ENCODE measurements around the gene GORASP1. TPM values are rescaled to one million over a fixed set of nuclear protein-coding genes. Genes with fewer than 3 reads are reported as not detected.

The GORASP1 gene
- 10 to 100 TPM; 30.5 to 60.0 (median 42.4) TPM for polyA plus RNA-seq
- long read RNA-seq, donor 1: 0 reads
- long read RNA-seq, donor 2, partial matches to known transcripts: 0 of 2 reads
- long read RNA-seq, donor 2, other reads (novel, unspliced or antisense): 0 of 2 reads
- long read RNA-seq, donor 3, partial matches to known transcripts: 0 of 3 reads
- long read RNA-seq, donor 3, other reads (novel, unspliced or antisense): 0 of 3 reads
- long read RNA-seq, donor 4: 0 reads
- long read RNA-seq, donor 5, partial matches to known transcripts: 0 of 5 reads
- long read RNA-seq, donor 5, other reads (novel, unspliced or antisense): 0 of 5 reads
- long read RNA-seq, donor 6, partial matches to known transcripts: 0 of 2 reads
- long read RNA-seq, donor 6, other reads (novel, unspliced or antisense): 0 of 2 reads
- long read RNA-seq, donor 7: 0 reads
- long read RNA-seq, donor 8: 0 reads
- long read RNA-seq, donor 9: 0 reads
- long read RNA-seq, donor 10, partial matches to known transcripts: 0 of 3 reads
- long read RNA-seq, donor 10, other reads (novel, unspliced or antisense): 0 of 3 reads

DNA sequence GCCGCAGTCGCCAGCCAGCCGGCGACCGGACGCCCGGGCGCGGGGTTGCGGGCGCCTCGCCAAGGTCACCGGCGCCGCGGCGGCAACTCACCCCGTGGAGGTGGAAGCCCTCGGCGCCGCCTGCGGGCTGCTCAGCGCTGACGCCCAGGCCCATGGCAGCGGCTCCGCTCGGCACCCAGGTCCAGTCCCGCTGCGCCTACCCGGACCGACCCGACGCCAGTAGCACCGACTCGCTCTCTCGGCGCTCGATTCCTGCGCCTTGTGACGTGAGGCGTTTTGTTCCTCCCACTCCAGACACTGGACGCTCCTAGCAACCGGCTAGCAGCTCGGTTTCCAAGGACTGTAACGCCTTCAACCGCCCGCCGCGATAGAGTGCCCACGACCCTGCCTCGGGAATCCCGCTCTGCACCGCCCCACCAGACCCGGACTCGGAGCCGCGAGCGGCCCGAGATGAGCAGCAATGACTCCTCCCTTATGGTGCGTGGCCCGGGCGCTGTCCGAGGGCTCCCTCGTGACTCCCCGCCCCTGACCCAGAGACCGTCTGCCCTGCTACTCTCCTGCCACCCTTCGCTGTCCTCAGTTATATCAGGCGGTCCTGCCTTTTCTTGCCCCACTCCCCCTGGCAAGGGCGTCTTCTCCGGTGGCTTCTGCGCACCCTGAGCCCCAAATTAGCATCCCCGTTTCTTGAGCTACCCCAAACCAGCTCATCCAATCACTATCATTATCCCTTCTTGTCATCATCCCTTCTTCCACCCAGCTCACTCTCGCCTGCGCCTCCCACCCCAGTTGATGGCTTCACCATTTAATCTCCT, at the start of gene GORASP1, which contains the start of gene TTC21A:
GORASP1 (minus strand) TSS at position 240 of the 812 bp plus-strand sequence; CDS start at position 154, 86 bp downstream.
TTC21A (plus strand) TSS at position 293 of the 812 bp plus-strand sequence; CDS start at position 451, 158 bp downstream.
- FAIRE-seq: no peak
- Histone ChIP-seq H3K9me3 (ENCODE audit: control insufficient read depth in 2 of 2, insufficient read depth in 1 of 2, low read depth in 1 of 2, low read length in 1 of 2) (no peaks in the 10 kb centered on the region), H3K27ac (ENCODE audit: low read depth in 1 of 3, low read length in 2 of 3) (peak within 1 kb of the TSS; percentile 80 to 92 (median 88)), H3K27me3 (ENCODE audit: control insufficient read depth in 3 of 3, insufficient read depth in 3 of 3, low read length in 3 of 3) (no peaks in the 10 kb centered on the region), H3K36me3 (ENCODE audit: control insufficient read depth in 3 of 3, insufficient read depth in 2 of 3, low read depth in 1 of 3, low read length in 3 of 3) (peaks cover 0 to 42% (median 0%) of the 10 kb centered on the region in 3 donors), H3K4me3 (ENCODE audit: low read depth in 1 of 3, low read length in 3 of 3) (peak within 1 kb of the TSS; percentile 80 to 98 (median 87)), H3K4me1 (ENCODE audit: control insufficient read depth in 3 of 3, insufficient read depth in 2 of 3, low read depth in 1 of 3, low read length in 2 of 3) (peaks cover 4 to 10% (median 6%) of the 10 kb centered on the region in 3 donors)
- peak; percentile 90 to 95 for DNase-seq
- 1% methylated on average over 63 to 74 of the region's 74 CpGs for WGBS, 3 donors

DNA sequence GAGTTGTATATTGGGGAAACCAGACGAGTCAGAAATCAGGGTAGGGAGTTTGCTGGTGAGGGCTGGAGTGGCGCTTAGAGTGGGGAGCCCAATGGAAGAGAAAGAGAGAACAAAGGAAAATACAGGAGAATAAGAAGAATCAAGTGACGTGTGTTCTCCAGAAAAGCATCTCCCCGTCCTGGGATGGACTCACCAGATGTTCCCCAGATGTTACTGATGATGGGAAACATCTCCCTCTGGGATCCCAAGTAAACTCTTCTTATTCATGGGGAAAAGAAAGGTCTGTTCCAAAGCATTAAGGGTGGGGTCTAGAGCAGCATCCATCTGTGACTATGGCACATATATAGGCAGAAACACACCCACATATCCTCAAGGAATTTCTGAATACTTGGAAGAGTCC, 49.0 kb upstream of the GORASP1 start:
- Histone ChIP-seq H3K4me3 (ENCODE audit: low read depth in 1 of 3, low read length in 3 of 3) (no peak overlapping the region), H3K4me1 (ENCODE audit: control insufficient read depth in 3 of 3, insufficient read depth in 2 of 3, low read depth in 1 of 3, low read length in 2 of 3) (peaks cover 5 to 39% (median 9%) of the 10 kb centered on the region in 3 donors), H3K9me3 (ENCODE audit: control insufficient read depth in 2 of 2, insufficient read depth in 1 of 2, low read depth in 1 of 2, low read length in 1 of 2) (no peaks in the 10 kb centered on the region), H3K36me3 (ENCODE audit: control insufficient read depth in 3 of 3, insufficient read depth in 2 of 3, low read depth in 1 of 3, low read length in 3 of 3) (no peaks in the 10 kb centered on the region), H3K27me3 (ENCODE audit: control insufficient read depth in 3 of 3, insufficient read depth in 3 of 3, low read length in 3 of 3) (no peaks in the 10 kb centered on the region), H3K27ac (ENCODE audit: low read depth in 1 of 3, low read length in 2 of 3) (peak overlapping the region in 2 of 3 donors; percentile 75)
- FAIRE-seq (no peak), DNase-seq (no peak)
- WGBS, 3 donors: 80 to 88% (median 87%) methylated on average over 4 of the region's 4 CpGs

DNA sequence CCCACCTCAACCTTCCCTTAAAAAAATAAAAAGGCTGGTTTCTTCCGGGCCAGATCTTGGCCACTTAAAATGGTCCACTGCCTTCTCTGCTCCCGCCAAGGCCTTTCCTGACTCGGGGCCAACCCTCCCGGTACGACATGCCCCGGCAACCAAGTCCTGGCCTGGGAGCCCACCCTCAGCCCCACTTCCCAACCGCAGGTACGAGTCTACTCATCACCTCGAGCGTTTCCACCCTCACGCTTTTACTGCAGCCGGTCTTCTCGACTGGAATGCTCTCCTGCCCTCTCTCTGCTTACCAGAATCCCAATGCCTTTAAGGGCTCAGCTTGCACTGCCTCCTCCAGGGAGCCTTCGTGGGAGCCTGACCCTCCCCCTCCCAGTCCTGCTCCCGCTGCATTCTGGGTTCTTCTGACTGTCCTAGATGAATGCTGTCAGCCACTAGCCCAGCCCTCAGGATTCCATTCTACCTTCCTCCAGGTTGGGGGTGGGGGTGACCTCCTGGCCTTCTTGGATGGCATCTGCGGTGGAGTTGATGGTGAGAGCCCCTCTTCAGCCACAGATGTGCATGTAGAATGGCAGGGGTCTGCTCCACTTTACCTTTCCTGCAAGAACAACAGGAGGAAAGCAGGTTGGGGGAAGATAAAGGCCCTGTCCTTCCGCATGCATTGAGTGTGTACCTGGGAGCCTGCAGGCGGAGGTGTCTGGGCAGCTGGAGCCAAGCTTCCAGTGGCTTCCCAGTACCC, 47.0 kb upstream of the GORASP1 start:
- no peak for FAIRE-seq
- Histone ChIP-seq H3K36me3 (ENCODE audit: control insufficient read depth in 3 of 3, insufficient read depth in 2 of 3, low read depth in 1 of 3, low read length in 3 of 3) (no peaks in the 10 kb centered on the region), H3K27ac (ENCODE audit: low read depth in 1 of 3, low read length in 2 of 3) (peak overlapping the region; percentile 35 to 91 (median 75)), H3K4me3 (ENCODE audit: low read depth in 1 of 3, low read length in 3 of 3) (peak overlapping the region in 1 of 3 donors; percentile 42), H3K4me1 (ENCODE audit: control insufficient read depth in 3 of 3, insufficient read depth in 2 of 3, low read depth in 1 of 3, low read length in 2 of 3) (peaks cover 15 to 59% (median 20%) of the 10 kb centered on the region in 3 donors), H3K9me3 (ENCODE audit: control insufficient read depth in 2 of 2, insufficient read depth in 1 of 2, low read depth in 1 of 2, low read length in 1 of 2) (no peaks in the 10 kb centered on the region), H3K27me3 (ENCODE audit: control insufficient read depth in 3 of 3, insufficient read depth in 3 of 3, low read length in 3 of 3) (no peaks in the 10 kb centered on the region)
- DNase-seq: peak in 1 of 2 donors; percentile 56
- 50 to 65% (median 56%) methylated on average over 18 of the region's 18 CpGs for WGBS, 3 donors

DNA sequence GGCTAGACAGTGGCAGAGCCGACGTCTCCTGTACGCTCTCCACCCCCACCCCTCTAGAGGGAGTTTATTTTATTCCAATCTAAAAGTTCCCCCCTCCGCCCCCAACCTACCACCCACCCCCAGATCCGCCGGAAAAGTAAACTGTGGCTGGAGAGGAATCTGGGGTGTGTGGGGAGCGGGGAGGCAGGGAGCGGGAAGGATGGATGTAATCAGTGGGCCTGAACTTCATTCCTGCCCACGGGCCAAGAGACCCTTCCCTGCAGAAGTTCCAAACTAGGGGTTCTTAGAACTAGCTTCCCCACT, 46.5 kb upstream of the GORASP1 start:
- DNase-seq: no peak
- Histone ChIP-seq H3K27ac (ENCODE audit: low read depth in 1 of 3, low read length in 2 of 3) (peak overlapping the region; percentile 73 to 91 (median 75)), H3K27me3 (ENCODE audit: control insufficient read depth in 3 of 3, insufficient read depth in 3 of 3, low read length in 3 of 3) (no peaks in the 10 kb centered on the region), H3K9me3 (ENCODE audit: control insufficient read depth in 2 of 2, insufficient read depth in 1 of 2, low read depth in 1 of 2, low read length in 1 of 2) (no peaks in the 10 kb centered on the region), H3K4me1 (ENCODE audit: control insufficient read depth in 3 of 3, insufficient read depth in 2 of 3, low read depth in 1 of 3, low read length in 2 of 3) (peaks cover 19 to 61% (median 20%) of the 10 kb centered on the region in 3 donors), H3K4me3 (ENCODE audit: low read depth in 1 of 3, low read length in 3 of 3) (peak overlapping the region; percentile 42 to 88 (median 47)), H3K36me3 (ENCODE audit: control insufficient read depth in 3 of 3, insufficient read depth in 2 of 3, low read depth in 1 of 3, low read length in 3 of 3) (no peaks in the 10 kb centered on the region)
- WGBS, 3 donors: 30 to 42% (median 37%) methylated on average over 9 of the region's 9 CpGs
- FAIRE-seq: no peak

DNA sequence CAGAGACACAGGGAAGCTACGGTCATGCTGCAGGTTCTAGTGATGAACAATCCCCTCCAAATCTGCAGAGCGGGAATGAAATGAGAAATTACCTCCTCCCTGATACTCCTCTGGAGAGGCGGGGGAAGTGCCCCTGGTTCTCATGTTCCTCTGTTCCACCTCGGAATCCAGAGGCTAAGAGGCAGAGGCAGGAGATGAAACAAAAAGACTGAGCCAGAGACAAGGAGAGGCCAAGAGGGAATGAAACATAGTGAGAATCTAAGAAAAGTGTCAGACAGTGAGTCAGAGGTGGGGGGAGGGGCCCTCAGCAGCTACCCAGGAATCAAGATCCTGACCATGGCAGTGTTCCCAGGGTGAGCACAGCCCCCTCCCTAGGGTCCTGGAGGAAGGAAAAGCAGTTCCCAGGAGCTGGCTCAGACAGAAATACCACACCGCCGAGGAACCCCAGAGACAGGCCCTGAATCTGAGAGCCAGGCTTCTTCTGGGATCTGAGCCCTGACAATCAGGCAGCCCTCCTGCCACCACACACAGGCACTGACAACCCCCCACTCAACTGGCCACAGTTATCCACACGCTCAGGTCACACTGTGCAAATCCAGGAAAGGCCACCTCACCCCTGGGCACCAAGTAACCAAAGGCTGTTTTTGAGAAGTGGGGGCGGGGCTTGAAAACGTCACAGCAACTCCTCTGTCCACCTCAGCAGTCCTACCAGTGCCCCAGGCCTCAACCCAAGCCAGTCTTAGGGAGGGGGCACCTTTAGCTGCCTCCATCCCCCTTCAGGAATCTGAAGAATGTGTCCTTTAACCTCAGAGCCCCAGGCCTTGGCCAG, 43.6 kb upstream of the GORASP1 start:
- Histone ChIP-seq H3K36me3 (ENCODE audit: control insufficient read depth in 3 of 3, insufficient read depth in 2 of 3, low read depth in 1 of 3, low read length in 3 of 3) (peaks cover 0 to 22% (median 3%) of the 10 kb centered on the region in 3 donors), H3K9me3 (ENCODE audit: control insufficient read depth in 2 of 2, insufficient read depth in 1 of 2, low read depth in 1 of 2, low read length in 1 of 2) (no peaks in the 10 kb centered on the region), H3K27me3 (ENCODE audit: control insufficient read depth in 3 of 3, insufficient read depth in 3 of 3, low read length in 3 of 3) (no peaks in the 10 kb centered on the region), H3K27ac (ENCODE audit: low read depth in 1 of 3, low read length in 2 of 3) (peak overlapping the region; percentile 96 to 100 (median 99)), H3K4me3 (ENCODE audit: low read depth in 1 of 3, low read length in 3 of 3) (peak overlapping the region; percentile 13 to 88 (median 83)), H3K4me1 (ENCODE audit: control insufficient read depth in 3 of 3, insufficient read depth in 2 of 3, low read depth in 1 of 3, low read length in 2 of 3) (peaks cover 27 to 79% (median 34%) of the 10 kb centered on the region in 3 donors)
- 33 to 50% (median 46%) methylated on average over 7 to 9 of the region's 9 CpGs for WGBS, 3 donors
- FAIRE-seq: no peak
- DNase-seq: peak in 1 of 2 donors; percentile 87

DNA sequence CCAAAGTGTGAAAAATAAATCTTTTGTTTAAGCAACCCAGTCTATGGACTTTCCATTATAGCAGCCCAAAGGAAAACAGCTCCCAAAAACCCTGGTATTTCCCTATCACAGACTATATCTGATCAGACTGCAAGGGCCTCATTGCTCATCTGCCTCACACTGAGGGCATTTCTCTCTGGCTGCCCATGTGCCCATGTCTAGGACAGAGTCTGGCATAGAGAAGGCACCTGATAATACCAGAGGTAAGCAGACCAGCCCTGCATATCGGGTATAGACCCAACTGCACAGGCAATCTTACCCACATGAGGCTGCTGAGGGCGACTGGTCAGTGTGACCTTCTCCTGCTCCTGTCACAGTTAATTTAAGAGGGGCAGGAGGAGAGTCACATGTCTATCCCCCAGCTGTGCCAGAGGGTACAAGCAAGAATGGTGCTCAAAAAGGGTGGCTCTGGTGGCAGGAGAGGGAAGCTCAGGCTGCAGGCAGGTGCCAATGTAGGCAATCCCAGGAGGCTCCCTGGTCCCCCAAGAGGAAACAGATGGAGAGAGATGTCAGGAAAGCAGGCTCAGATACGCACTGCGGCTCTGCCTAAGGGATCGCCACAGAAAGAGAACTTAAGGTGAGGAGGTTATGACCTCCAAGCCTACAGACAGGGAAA, 42.8 kb upstream of the GORASP1 start:
- FAIRE-seq: no peak
- 64 to 73% (median 72%) methylated on average over 5 of the region's 5 CpGs for WGBS, 3 donors
- H3K4me3 ChIP-seq (ENCODE audit: low read depth in 1 of 3, low read length in 3 of 3): peak overlapping the region in 2 of 3 donors; percentile 21 to 83

More for the DNA sequence above, 42.8 kb upstream of the GORASP1 start:
- H3K9me3 ChIP-seq (ENCODE audit: control insufficient read depth in 2 of 2, insufficient read depth in 1 of 2, low read depth in 1 of 2, low read length in 1 of 2): no peaks in the 10 kb centered on the region
- H3K27me3 ChIP-seq (ENCODE audit: control insufficient read depth in 3 of 3, insufficient read depth in 3 of 3, low read length in 3 of 3): no peaks in the 10 kb centered on the region
- peak in 1 of 2 donors; percentile 30 for DNase-seq
- H3K4me1 ChIP-seq (ENCODE audit: control insufficient read depth in 3 of 3, insufficient read depth in 2 of 3, low read depth in 1 of 3, low read length in 2 of 3): peaks cover 24 to 76% (median 32%) of the 10 kb centered on the region in 3 donors
- peak overlapping the region; percentile 15 to 100 (median 96) for H3K27ac ChIP-seq (ENCODE audit: low read depth in 1 of 3, low read length in 2 of 3)
- H3K36me3 ChIP-seq (ENCODE audit: control insufficient read depth in 3 of 3, insufficient read depth in 2 of 3, low read depth in 1 of 3, low read length in 3 of 3): peaks cover 0 to 25% (median 3%) of the 10 kb centered on the region in 3 donors

Measured in small intestine (tissue), 16 donors.